Neural progenitor cell (in vitro differentiated cells): ENCODE results near the gene SET.

Experiments
- CTCF ChIP-seq: fragments of 200-600 bp; sonication (generic); IDR thresholded peaks from 2 replicates; pipeline ENCODE4 v1.5.1; 2017; ENCODE audit warnings: antibody characterized with exemption, mild to moderate bottlenecking
- EZH2 ChIP-seq: fragments of 200-600 bp; sonication (generic); IDR thresholded peaks from 2 replicates; pipeline ENCODE4 v1.6.1; 2017; ENCODE audit warnings: antibody characterized with exemption, mild to moderate bottlenecking, moderate library complexity
- EZH2phosphoT487 ChIP-seq: fragments of 200-600 bp; sonication (generic); IDR thresholded peaks from 2 replicates; pipeline ENCODE4 v1.6.1; 2017; ENCODE audit warnings: antibody characterized with exemption

- TF ChIP-seq CTCF = no peak
- no peak for TF ChIP-seq EZH2phosphoT487
- no peak for TF ChIP-seq EZH2
Observed at GRCh38 chr9:128642675-128643245, 46.3 kb upstream of the SET start.
